OCI-LY7 (cell line): ENCODE data around the gene THRAP3.

Experiments used
- CTCF ChIP-seq: fragments of 200-600 bp; sonication (generic); conservative IDR thresholded peaks from 2 replicates; pipeline ENCODE4 v1.5.1; 2014; ENCODE audit warnings: mild to moderate bottlenecking, antibody characterized with exemption, low read length, moderate library complexity, mixed read lengths
- EZH2phosphoT487 ChIP-seq: fragments of 200-600 bp; sonication (generic); IDR thresholded peaks from 2 replicates; pipeline ENCODE4 v1.6.1; 2018; ENCODE audit warnings: low read depth, borderline replicate concordance, mild to moderate bottlenecking, mixed run types, antibody characterized with exemption, low read length, moderate library complexity, mixed read lengths

- no peak for TF ChIP-seq CTCF
- no peak for TF ChIP-seq EZH2phosphoT487
Observed at GRCh38 chr1:36304970-36305914, 81.0 kb downstream of the THRAP3 start.
